Gastrocnemius medialis (tissue), 4 donors: ENCODE measurements around the gene ZNF750. TPM values are rescaled to one million over a fixed set of nuclear protein-coding genes. Genes with fewer than 3 reads are reported as not detected.

Experiments used
- ATAC-seq, 2 donors: fragments of 150-250 bp; one replicate each; pipeline ENCODE4 v1.9.1; 2016
- DNase-seq, 2 donors: peaks; one replicate each; pipeline ENCODE4 v3.0.0-alpha.2; 2019
- H3K27ac ChIP-seq, 4 donors: fragments of 200-600 bp; sonication (generic); 1 replicate in 1 of 4; 2 replicates in 3 of 4; pipeline ENCODE4 v1.5.1; 2016 to 2018; ENCODE audit warnings: mild to moderate bottlenecking in 2 of 4, moderate library complexity in 1 of 4
- H3K27me3 ChIP-seq, 3 donors: fragments of 200-600 bp; sonication (generic) in 2 of 3; 1 replicate in 1 of 3; 2 replicates in 2 of 3; pipeline versions ENCODE4 v1.5.1 to v1.6.0; 2016 to 2019; ENCODE audit warnings: mild to moderate bottlenecking in 1 of 3, moderate library complexity in 1 of 3
- H3K36me3 ChIP-seq, 2 donors: fragments of 200-600 bp; sonication (generic) in 1 of 2; one replicate each; pipeline ENCODE4 v1.5.1; 2017 to 2018
- H3K4me1 ChIP-seq, 2 donors: fragments of 200-600 bp; sonication (generic) in 1 of 2; one replicate each; pipeline ENCODE4 v1.5.1; 2016 to 2017; ENCODE audit warnings: mild to moderate bottlenecking in 2 of 2
- H3K4me3 ChIP-seq, 4 donors: fragments of 200-600 bp; sonication (generic) in 3 of 4; 1 replicate in 1 of 4; 2 replicates in 3 of 4; pipeline ENCODE4 v1.5.1; 2016 to 2019; ENCODE audit warnings: mild to moderate bottlenecking in 2 of 4
- H3K9me3 ChIP-seq, 3 donors: fragments of 200-600 bp; sonication (generic) in 2 of 3; 1 replicate in 1 of 3; 2 replicates in 2 of 3; pipeline ENCODE4 v1.5.1; 2016 to 2019
- POLR2A ChIP-seq, 2 donors: fragments of 450-650 bp; IDR thresholded peaks; one replicate each; pipeline ENCODE4 v1.6.1; 2017; ENCODE audit warnings: antibody characterized with exemption in 2 of 2, mild to moderate bottlenecking in 2 of 2, moderate library complexity in 2 of 2
- in situ Hi-C, 4 donors: fragments of 200-750 bp; cut with MboI; loops; one replicate each; pipeline versions ENCODE4 v1.15.0 to v1.8.0; 2017; ENCODE audit warnings: low sequenced_read_pairs in 4 of 4
- intact Hi-C: fragments of 100-400 bp; cut with DNase I; formaldehyde crosslinking; loops from one replicate; pipeline ENCODE4 v1.15.1; 2023; ENCODE audit warnings: low total_unique reads
- total RNA-seq, 4 donors: library from RNA; depleted of rRNA; stranded (reverse); fragments of >200 nt; gene quantifications; one replicate each; pipeline versions ENCODE4 v1.1.0 to v1.2.3, GENCODE V29; 2016
- TF ChIP-seq, protein P1 (sequence below), 5 experiments: fragments of 450-650 bp in 3 of 5; fragments of 200-600 bp in 2 of 5; sonication (generic) in 2 of 5; IDR thresholded peaks in 4 of 5; conservative IDR thresholded peaks in 1 of 5; 1 replicate in 4 of 5; 2 replicates in 1 of 5; pipeline ENCODE4 v1.5.1; 2016 to 2019; ENCODE audit warnings: antibody characterized with exemption in 5 of 5, mild to moderate bottlenecking in 3 of 5, moderate library complexity in 3 of 5

Gene ZNF750
- total RNA-seq, 4 donors from 2014 or later: 2.5 to 17.8 (median 11.7) TPM

DNA sequence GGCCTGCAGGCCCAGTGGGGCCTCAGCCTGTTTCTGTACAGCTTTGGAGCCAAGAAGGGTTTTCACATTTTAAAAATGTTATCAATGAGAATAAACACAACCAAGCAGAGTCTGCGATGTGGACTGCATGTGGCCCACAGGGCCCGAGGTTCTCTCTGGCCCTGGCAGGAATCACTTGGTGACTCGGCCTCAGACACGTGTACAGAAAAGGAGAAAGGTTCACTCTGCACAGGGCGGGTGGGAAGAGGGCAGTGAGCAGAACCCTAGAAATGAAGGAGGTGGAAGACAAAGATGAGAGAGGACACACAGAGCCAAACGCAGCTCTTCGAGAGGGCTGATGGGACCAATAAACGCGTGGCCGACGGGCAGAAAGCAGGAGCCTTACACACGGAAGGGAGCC lies 11.6 kb upstream of the ZNF750 start:
- ATAC-seq: no peak
- H3K27me3 ChIP-seq: no peaks in the 10 kb centered on the region
- in situ Hi-C loops (no loop called here), intact Hi-C loops (no loop called here)
- TF ChIP-seq, protein P1, sequence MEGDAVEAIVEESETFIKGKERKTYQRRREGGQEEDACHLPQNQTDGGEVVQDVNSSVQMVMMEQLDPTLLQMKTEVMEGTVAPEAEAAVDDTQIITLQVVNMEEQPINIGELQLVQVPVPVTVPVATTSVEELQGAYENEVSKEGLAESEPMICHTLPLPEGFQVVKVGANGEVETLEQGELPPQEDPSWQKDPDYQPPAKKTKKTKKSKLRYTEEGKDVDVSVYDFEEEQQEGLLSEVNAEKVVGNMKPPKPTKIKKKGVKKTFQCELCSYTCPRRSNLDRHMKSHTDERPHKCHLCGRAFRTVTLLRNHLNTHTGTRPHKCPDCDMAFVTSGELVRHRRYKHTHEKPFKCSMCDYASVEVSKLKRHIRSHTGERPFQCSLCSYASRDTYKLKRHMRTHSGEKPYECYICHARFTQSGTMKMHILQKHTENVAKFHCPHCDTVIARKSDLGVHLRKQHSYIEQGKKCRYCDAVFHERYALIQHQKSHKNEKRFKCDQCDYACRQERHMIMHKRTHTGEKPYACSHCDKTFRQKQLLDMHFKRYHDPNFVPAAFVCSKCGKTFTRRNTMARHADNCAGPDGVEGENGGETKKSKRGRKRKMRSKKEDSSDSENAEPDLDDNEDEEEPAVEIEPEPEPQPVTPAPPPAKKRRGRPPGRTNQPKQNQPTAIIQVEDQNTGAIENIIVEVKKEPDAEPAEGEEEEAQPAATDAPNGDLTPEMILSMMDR (IDR thresholded peaks at IDR 0.05 in 4 of 5, conservative IDR thresholded peaks at IDR 0.05 in 1 of 5): no peak
- no peak for TF ChIP-seq POLR2A (IDR thresholded peaks at IDR 0.05)
- no peak for DNase-seq
- H3K36me3 ChIP-seq: no peaks in the 10 kb centered on the region
- no peaks in the 10 kb centered on the region for H3K9me3 ChIP-seq
- H3K4me1 ChIP-seq: peaks cover 0 to 9% of the 10 kb centered on the region in 2 donors
- no peak overlapping the region for H3K4me3 ChIP-seq
- H3K27ac ChIP-seq: no peak overlapping the region

DNA sequence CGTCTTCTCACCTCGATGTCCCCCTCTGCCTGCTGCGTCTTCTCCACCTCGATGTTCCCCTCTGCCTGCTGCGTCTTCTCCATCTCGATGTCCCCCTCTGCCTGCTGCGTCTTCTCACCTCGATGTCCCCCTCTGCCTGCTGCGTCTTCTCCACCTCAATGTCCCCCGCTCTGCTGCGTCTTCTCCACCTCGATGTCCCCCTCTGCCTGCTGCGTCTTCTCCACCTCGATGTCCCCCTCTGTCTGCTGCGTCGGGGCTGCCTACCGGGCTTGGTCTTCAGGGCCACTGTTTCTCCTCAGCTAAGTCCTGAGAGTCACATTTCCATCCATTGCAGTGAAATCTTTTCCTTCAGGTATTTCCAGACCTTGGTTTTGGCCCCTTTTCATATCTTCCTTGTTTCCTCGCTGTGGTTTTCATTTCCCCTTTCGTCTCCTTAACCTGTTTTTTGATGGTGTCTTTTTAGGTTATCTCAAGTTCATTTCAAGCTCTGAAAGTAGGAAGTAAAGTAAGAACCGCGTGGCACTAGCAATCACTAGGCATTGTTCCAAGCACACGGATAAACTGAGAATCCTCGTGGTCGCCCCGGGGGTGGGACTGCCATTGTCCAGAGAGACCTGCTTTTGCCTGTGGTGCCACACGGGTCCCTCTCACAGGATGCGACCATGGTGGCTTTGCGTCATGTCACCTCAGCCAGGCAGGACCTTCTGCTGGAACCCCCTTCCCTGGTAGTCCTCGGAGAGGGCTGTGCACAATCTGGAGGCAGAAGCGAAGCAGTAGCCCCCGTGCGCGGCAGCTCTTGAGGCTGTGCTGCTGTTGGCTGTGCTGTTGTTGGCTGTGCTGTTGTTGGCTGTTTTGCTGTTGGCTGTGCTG lies 9.5 kb upstream of the ZNF750 start:
- no peak for DNase-seq
- intact Hi-C loops: no loop called here
- TF ChIP-seq, protein P1 (IDR thresholded peaks at IDR 0.05 in 4 of 5, conservative IDR thresholded peaks at IDR 0.05 in 1 of 5): no peak
- no peak for TF ChIP-seq POLR2A (IDR thresholded peaks at IDR 0.05)

DNA sequence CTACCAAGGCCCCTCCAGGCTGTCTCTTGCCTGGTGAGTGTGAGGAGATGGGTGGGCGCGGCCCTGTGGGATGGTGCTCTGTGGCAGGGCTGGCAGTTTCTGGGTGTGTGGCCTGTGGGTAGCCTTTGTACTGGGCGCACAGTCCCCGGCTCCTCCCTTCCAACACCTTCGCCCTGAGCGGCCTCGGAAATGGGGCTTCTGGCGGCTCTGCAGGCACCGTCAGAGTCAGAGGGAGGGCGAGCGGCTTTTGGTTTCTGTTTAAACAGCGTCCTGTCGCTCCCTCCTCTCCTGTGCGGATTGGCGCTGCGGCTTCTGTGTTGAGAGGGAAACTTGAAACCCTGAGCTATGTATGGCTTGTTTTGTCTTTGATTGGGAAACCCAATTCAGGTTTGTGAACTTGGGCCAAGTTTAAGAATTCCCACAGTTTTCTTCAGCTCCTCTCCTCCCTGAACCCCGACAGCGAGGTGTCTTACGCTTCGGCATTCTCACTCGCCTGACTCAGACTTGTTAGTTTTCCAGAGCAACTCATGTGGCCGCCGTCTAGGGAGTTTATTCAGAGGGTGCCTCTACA lies 8.3 kb upstream of the ZNF750 start:
- Histone ChIP-seq H3K27ac (peak overlapping the region; percentile 63 to 73 (median 68)), H3K4me1 (peaks cover 0 to 12% of the 10 kb centered on the region in 2 donors), H3K36me3 (no peaks in the 10 kb centered on the region), H3K27me3 (no peaks in the 10 kb centered on the region), H3K4me3 (peak overlapping the region in 3 of 4 donors; percentile 23 to 39 (median 29)), H3K9me3 (no peaks in the 10 kb centered on the region)
- TF ChIP-seq POLR2A (IDR thresholded peaks at IDR 0.05): peak in 1 of 2 donors; percentile 31
- TF ChIP-seq, protein P1 (IDR thresholded peaks at IDR 0.05 in 4 of 5, conservative IDR thresholded peaks at IDR 0.05 in 1 of 5): no peak
- intact Hi-C loops (no loop called here), in situ Hi-C loops (no loop called here)
- DNase-seq (peak in 1 of 2 donors; percentile 67), ATAC-seq (peak; percentile 73 to 82)

More for the DNA sequence above, 9.5 kb upstream of the ZNF750 start:
- Histone ChIP-seq H3K27ac (no peak overlapping the region), H3K9me3 (no peaks in the 10 kb centered on the region), H3K36me3 (no peaks in the 10 kb centered on the region), H3K4me3 (no peak overlapping the region), H3K4me1 (peaks cover 0 to 12% of the 10 kb centered on the region in 2 donors), H3K27me3 (no peaks in the 10 kb centered on the region)
- in situ Hi-C loops: no loop called here
- ATAC-seq: no peak

DNA sequence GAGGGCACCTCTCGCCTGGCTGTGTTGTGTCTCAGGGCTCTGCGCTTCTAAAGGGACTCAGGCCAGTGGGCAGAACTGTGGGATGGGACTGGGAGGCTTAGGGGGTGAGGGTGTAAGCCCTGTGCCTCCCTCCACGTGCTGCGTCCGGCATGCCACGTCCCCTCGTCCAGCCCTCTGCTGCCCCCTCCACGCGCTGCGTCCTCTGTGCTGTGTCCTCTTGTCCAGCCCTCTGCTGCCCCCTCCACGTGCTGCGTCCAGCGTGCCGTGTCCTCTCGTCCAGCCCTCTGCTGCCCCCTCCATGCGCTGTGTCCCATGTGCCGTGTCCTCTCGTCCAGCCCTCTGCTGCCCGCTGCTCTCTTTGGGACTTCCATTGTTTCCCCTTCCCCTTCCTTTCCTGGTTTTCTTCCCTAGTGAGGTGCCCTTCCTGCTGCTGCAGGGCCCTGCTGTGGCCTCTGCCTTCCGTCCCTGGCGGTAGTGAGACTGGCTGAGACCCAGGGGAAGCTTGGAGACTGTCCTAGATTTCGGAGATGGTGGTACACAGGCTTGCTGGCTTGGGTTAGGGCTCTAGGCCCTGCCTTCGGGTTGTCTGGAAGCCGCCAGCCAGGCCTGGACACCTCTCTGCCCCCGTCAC lies 6.4 kb upstream of the ZNF750 start:
- H3K9me3 ChIP-seq: no peaks in the 10 kb centered on the region
- no peaks in the 10 kb centered on the region for H3K27me3 ChIP-seq
- H3K4me3 ChIP-seq: peak overlapping the region; percentile 25 to 45 (median 40)
- DNase-seq: no peak
- TF ChIP-seq POLR2A (IDR thresholded peaks at IDR 0.05): no peak
- TF ChIP-seq, protein P1 (IDR thresholded peaks at IDR 0.05 in 4 of 5, conservative IDR thresholded peaks at IDR 0.05 in 1 of 5): no peak
- no peaks in the 10 kb centered on the region for H3K36me3 ChIP-seq
- H3K4me1 ChIP-seq: peaks cover 0 to 12% of the 10 kb centered on the region in 2 donors
- peak overlapping the region in 3 of 4 donors; percentile 68 to 73 (median 69) for H3K27ac ChIP-seq
- in situ Hi-C loops: no loop called here
- ATAC-seq: peak in 1 of 2 donors; percentile 29
- intact Hi-C loops: no loop called here
